Progenitor cell of endocrine pancreas (in vitro differentiated cells): ENCODE data around the gene IFNW1. TPM values are rescaled to one million over a fixed set of nuclear protein-coding genes. Genes with fewer than 3 reads are reported as not detected.

Experiments
- DNase-seq: peaks from one replicate; pipeline ENCODE4 v3.0.0; 2021; ENCODE audit warnings: low spot score; ENCODE audit not compliant: unreplicated experiment
- H3K27ac Mint-ChIP-seq: 2 replicates; pipeline ENCODE4 v1.8.0; 2021; ENCODE audit warnings: mild to moderate bottlenecking, moderate library complexity, mixed read lengths
- H3K27me3 Mint-ChIP-seq: 2 replicates; pipeline ENCODE4 v1.8.0; 2021; ENCODE audit warnings: mixed read lengths
- H3K36me3 Mint-ChIP-seq: 2 replicates; pipeline ENCODE4 v1.8.0; 2022; ENCODE audit warnings: mixed read lengths; ENCODE audit not compliant: insufficient read depth
- H3K4me1 Mint-ChIP-seq: 2 replicates; pipeline ENCODE4 v1.8.0; 2021; ENCODE audit warnings: low read depth, mixed read lengths
- H3K4me3 Mint-ChIP-seq: 2 replicates; pipeline ENCODE4 v1.8.0; 2021; ENCODE audit warnings: low read depth, mild to moderate bottlenecking, moderate library complexity, mixed read lengths
- H3K9me3 Mint-ChIP-seq: 2 replicates; pipeline ENCODE4 v1.8.0; 2021; ENCODE audit warnings: low read depth, mixed read lengths
- total RNA-seq: library from RNA; stranded (reverse); gene quantifications from 2 replicates; pipeline ENCODE4 v1.2.1, GENCODE V29; 2021
- TF ChIP-seq, protein P1 (sequence below): fragments of 200-600 bp; sonication (generic); IDR thresholded peaks from one replicate; pipeline ENCODE4 v1.5.0; 2021; ENCODE audit warnings: antibody characterized with exemption, mild to moderate bottlenecking; ENCODE audit not compliant: unreplicated experiment

IFNW1 gene
- total RNA-seq, 1 donor from 2014 or later: not detected

DNA sequence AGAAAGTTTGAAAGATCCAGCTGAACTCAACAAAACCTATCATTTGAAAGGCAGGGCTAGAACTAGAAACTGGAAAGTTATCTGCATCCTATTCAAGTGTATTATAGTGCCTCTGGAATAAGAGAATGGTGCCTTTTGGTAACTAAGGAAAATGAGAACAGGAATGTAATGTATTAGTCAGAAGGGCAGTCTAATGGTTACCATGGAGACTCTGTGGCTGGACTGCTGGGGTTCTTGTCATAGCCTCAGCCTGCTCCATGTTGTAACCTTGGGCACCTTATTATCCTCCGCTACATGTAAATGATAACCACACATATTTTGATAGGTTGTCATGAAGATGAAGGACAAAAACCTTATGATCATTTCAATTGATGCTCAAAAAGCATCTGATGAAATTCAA, 39.3 kb downstream of the IFNW1 start:
- TF ChIP-seq, protein P1, sequence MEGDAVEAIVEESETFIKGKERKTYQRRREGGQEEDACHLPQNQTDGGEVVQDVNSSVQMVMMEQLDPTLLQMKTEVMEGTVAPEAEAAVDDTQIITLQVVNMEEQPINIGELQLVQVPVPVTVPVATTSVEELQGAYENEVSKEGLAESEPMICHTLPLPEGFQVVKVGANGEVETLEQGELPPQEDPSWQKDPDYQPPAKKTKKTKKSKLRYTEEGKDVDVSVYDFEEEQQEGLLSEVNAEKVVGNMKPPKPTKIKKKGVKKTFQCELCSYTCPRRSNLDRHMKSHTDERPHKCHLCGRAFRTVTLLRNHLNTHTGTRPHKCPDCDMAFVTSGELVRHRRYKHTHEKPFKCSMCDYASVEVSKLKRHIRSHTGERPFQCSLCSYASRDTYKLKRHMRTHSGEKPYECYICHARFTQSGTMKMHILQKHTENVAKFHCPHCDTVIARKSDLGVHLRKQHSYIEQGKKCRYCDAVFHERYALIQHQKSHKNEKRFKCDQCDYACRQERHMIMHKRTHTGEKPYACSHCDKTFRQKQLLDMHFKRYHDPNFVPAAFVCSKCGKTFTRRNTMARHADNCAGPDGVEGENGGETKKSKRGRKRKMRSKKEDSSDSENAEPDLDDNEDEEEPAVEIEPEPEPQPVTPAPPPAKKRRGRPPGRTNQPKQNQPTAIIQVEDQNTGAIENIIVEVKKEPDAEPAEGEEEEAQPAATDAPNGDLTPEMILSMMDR: no peak
- Mint-ChIP-seq H3K9me3 (peaks cover 11% of the 10 kb centered on the region), H3K27me3 (peaks cover 2% of the 10 kb centered on the region), H3K4me1 (peaks cover 12% of the 10 kb centered on the region), H3K27ac (no peak overlapping the region), H3K36me3 (peaks cover 1% of the 10 kb centered on the region), H3K4me3 (no peak overlapping the region)
- DNase-seq: no peak

DNA sequence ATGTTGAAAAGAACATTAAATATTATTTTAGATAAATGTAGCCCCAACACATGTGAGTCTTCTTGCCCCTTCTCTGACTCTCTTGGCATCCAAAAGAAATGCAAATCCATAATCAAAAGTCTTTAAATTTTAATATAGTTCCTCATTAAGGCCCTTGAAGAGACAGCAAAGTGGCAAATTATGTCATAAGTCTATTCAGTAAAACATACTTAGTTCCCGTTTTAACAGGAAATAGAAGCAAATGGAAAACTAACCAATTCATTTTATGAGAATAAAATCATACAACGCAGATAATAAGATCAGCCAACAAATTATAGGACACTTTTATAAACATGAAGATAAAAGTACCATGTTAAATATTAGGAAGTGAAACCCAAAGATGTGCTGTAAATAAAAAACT, 43.8 kb downstream of the IFNW1 start:
- peaks cover 7% of the 10 kb centered on the region for H3K4me1 Mint-ChIP-seq
- H3K9me3 Mint-ChIP-seq: peaks cover 7% of the 10 kb centered on the region
- no peaks in the 10 kb centered on the region for H3K36me3 Mint-ChIP-seq
- H3K27ac Mint-ChIP-seq: no peak overlapping the region
- TF ChIP-seq, protein P1: no peak
- no peak for DNase-seq
- H3K4me3 Mint-ChIP-seq: no peak overlapping the region
- no peaks in the 10 kb centered on the region for H3K27me3 Mint-ChIP-seq

DNA sequence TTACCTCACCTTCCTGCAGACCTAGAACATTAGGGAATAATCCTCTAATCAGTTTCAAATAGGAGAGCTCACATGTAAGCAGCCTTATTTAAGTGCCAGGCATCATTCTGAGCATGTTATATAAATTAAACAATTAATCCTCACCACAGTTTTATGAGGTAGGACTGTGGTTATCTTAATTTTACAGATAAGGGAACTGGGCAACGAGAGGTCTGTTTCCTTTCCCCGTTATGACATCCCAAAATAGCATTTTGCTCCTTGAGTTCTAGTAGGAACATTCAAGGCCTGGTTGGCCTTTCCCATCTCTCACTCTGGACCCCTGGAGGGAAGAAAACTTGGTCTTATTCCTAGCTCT, 44.8 kb downstream of the IFNW1 start:
- Mint-ChIP-seq H3K36me3 (no peaks in the 10 kb centered on the region), H3K9me3 (peaks cover 7% of the 10 kb centered on the region), H3K27ac (no peak overlapping the region), H3K27me3 (no peaks in the 10 kb centered on the region), H3K4me3 (no peak overlapping the region), H3K4me1 (peaks cover 7% of the 10 kb centered on the region)
- DNase-seq: no peak
- TF ChIP-seq, protein P1: no peak

DNA sequence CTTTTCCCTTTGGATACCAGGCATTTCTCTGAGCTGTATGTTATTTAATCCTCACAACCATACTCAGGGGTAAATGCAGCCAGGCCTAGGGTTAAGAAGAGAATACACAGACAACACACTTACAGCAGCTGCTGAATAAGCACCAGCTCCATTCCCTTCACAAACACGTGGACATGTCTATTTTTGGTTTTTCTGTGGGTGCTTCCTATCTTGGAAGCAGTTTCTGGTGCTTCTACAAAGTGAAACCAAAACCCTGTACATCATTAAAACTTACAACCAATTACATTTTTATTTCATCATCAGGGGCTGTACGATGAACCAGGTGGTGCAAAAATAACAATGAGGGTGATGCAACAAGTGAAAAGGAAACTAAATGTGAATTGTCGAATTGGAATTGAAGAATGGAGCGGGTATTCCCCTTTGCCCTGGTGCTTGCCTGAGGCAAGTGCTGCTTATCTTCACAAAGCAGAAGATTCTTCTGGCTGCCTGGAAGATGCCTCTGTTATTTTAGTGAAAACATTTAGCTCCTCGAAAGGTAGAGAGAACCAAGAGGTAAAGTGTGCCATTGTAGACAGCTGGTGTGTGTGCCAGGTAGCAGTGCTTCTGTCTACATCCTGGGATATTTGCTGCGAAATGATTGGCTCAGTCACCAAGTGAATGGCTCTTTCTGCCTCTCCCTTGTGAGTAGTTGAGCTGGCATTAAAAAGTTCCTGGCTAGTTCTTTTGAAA, 45.3 kb downstream of the IFNW1 start:
- no peak overlapping the region for H3K27ac Mint-ChIP-seq

DNA sequence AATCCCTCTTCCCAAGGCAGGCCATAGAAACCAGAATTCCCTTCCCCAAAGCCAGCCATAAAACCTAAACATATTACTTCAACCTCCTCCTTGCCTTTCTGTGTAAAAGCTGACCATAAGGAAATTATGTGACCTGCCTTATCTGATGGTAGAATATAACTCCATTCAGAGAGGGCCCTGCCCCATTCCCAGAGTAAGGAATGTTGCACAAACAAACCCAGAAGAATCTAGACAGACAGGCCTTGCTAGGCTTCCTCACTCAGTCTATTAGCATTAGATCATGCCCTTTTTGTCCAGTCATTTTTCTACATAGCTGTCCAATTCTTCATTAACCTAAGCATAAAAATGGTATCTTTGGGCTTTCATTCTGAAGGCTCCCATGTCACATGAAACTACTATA, 46.1 kb downstream of the IFNW1 start:
- Mint-ChIP-seq H3K4me3 (no peak overlapping the region), H3K9me3 (peaks cover 7% of the 10 kb centered on the region), H3K4me1 (peaks cover 7% of the 10 kb centered on the region), H3K27me3 (no peaks in the 10 kb centered on the region), H3K36me3 (no peaks in the 10 kb centered on the region), H3K27ac (no peak overlapping the region)
- TF ChIP-seq, protein P1: no peak
- DNase-seq: no peak

More for the DNA sequence above, 45.3 kb downstream of the IFNW1 start:
- Mint-ChIP-seq H3K4me1 (peaks cover 7% of the 10 kb centered on the region), H3K27me3 (no peaks in the 10 kb centered on the region), H3K36me3 (no peaks in the 10 kb centered on the region), H3K4me3 (no peak overlapping the region), H3K9me3 (peaks cover 7% of the 10 kb centered on the region)
- no peak for DNase-seq
- TF ChIP-seq, protein P1: no peak

Other genes with a start within 250 kb of the IFNW1 start
- 0.72 and 0.80 TPM in 2 replicates for gene HACD4, start 110.2 kb downstream of the IFNW1 start, total RNA-seq
- not detected in 2 replicates for gene IFNB1, start 63.9 kb downstream of the IFNW1 start, total RNA-seq
- gene IFNA21, start 24.8 kb upstream of the IFNW1 start, total RNA-seq: not detected in 2 replicates
- not detected in 2 replicates for gene IFNA4, start 45.8 kb upstream of the IFNW1 start, total RNA-seq
- not detected in 2 replicates for gene IFNA7, start 60.4 kb upstream of the IFNW1 start, total RNA-seq
- gene IFNA10, start 65.3 kb upstream of the IFNW1 start, total RNA-seq: not detected in 2 replicates
- not detected in 2 replicates for gene IFNA16, start 75.5 kb upstream of the IFNW1 start, total RNA-seq
- gene IFNA17, start 86.4 kb upstream of the IFNW1 start, total RNA-seq: not detected in 2 replicates
- not detected in 2 replicates for gene IFNA14, start 98.2 kb upstream of the IFNW1 start, total RNA-seq
- not detected in 2 replicates for gene IFNA5, start 163.5 kb upstream of the IFNW1 start, total RNA-seq
- 35.5 and 35.9 TPM in 2 replicates for gene KLHL9, start 193.6 kb upstream of the IFNW1 start, total RNA-seq
- not detected in 2 replicates for gene IFNA6, start 209.1 kb upstream of the IFNW1 start, total RNA-seq
- gene IFNA13, start 226.2 kb upstream of the IFNW1 start, total RNA-seq: not detected in 2 replicates
- gene IFNA2, start 243.6 kb upstream of the IFNW1 start, total RNA-seq: not detected in 2 replicates